ENCODE measurements around the gene LUZP1. TPM values are rescaled to one million over a fixed set of nuclear protein-coding genes. Genes with fewer than 3 reads are reported as not detected.

Gene LUZP1
- total RNA-seq, 2 donors from 2014 or later, result 43.5 to 49.4 TPM

DNA sequence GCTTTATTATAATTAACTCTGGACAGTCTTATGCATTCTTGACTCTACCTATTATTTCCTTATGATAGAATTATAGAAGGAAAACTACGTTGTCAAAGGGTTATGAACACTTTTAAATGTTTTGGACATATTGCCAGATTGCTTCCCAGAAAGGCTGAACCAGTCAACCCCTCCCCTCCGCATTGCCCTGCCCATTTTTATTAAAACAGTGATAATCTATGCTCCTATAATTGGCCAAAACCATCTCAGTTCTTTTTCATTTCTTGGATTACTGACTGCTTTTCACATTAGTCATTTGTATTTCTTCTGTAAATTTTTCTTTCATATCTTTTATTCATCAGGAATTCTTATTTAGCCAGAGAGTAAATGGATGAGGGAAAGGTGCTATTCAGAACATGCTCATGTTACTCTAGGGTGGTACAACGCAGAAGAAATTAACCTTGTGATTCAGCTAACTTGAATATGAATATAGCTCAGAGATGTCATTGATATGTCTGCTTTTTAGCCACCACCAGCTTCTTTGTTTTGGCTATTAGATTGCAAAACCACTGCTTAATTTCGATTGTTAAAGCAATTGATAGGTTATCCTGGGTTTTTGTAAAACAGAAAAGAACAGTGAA lies 117.3 kb downstream of the LUZP1 start:
- Histone ChIP-seq H3K4me3 (ENCODE audit: low read length) (no peak overlapping the region), H3K27me3 (ENCODE audit: control insufficient read depth, insufficient read depth, low read length, poor library complexity, severe bottlenecking) (no peaks in the 10 kb centered on the region), H3K27ac (ENCODE audit: low read depth, low read length) (no peak overlapping the region), H3K36me3 (ENCODE audit: control insufficient read depth, insufficient read depth, low read length) (peaks cover 65% of the 10 kb centered on the region), H3K9me3 (ENCODE audit: control insufficient read depth, low read length) (no peaks in the 10 kb centered on the region), H3K9ac (ENCODE audit: extremely low read depth, low read length, poor library complexity, severe bottlenecking) (no peak overlapping the region), H3K4me1 (ENCODE audit: control insufficient read depth, insufficient read depth, low read length) (no peaks in the 10 kb centered on the region)
- TF ChIP-seq, protein P1, sequence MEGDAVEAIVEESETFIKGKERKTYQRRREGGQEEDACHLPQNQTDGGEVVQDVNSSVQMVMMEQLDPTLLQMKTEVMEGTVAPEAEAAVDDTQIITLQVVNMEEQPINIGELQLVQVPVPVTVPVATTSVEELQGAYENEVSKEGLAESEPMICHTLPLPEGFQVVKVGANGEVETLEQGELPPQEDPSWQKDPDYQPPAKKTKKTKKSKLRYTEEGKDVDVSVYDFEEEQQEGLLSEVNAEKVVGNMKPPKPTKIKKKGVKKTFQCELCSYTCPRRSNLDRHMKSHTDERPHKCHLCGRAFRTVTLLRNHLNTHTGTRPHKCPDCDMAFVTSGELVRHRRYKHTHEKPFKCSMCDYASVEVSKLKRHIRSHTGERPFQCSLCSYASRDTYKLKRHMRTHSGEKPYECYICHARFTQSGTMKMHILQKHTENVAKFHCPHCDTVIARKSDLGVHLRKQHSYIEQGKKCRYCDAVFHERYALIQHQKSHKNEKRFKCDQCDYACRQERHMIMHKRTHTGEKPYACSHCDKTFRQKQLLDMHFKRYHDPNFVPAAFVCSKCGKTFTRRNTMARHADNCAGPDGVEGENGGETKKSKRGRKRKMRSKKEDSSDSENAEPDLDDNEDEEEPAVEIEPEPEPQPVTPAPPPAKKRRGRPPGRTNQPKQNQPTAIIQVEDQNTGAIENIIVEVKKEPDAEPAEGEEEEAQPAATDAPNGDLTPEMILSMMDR (conservative IDR thresholded peaks at IDR 0.05), result no peak
- Mint-ChIP-seq H3K9me3 (no peaks in the 10 kb centered on the region), H3K36me3 (ENCODE audit: low read depth) (peaks cover 38% of the 10 kb centered on the region), H3K27me3 (ENCODE audit: insufficient read depth) (no peaks in the 10 kb centered on the region), H3K4me1 (peaks cover 4% of the 10 kb centered on the region), H3K4me3 (no peak overlapping the region), H3K27ac (no peak overlapping the region)
- WGBS, 2 experiments (ENCODE audit: insufficient coverage in 1 of 2, insufficient read length in 1 of 2), result 87 to 88% methylated on average over 4 of the region's 4 CpGs
- DNase-seq, result no peak

DNA sequence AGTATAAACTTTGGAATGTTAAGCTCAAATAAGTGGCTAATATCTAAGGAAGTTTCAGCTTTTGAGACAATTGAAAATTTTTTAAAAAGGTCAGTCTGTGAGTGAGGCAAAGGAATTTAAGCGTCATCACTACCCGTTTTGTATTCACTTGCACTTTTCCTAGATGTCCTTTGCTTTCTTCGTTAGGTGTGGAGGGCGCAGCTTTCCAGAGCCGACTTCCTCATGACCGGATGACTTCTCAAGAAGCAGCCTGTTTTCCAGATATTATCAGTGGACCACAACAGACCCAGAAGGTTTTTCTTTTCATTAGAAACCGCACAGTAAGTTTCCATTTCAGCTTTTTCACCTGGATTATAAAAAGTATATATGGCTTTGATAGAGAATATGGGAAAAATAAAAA lies 118.5 kb downstream of the LUZP1 start:
- peaks cover 62% of the 10 kb centered on the region for H3K36me3 ChIP-seq (ENCODE audit: control insufficient read depth, insufficient read depth, low read length)
- WGBS, 2 experiments (ENCODE audit: insufficient coverage in 1 of 2, insufficient read length in 1 of 2), result 95 to 97% methylated on average over 6 of the region's 7 CpGs
- H3K27me3 Mint-ChIP-seq (ENCODE audit: insufficient read depth), result no peaks in the 10 kb centered on the region

DNA sequence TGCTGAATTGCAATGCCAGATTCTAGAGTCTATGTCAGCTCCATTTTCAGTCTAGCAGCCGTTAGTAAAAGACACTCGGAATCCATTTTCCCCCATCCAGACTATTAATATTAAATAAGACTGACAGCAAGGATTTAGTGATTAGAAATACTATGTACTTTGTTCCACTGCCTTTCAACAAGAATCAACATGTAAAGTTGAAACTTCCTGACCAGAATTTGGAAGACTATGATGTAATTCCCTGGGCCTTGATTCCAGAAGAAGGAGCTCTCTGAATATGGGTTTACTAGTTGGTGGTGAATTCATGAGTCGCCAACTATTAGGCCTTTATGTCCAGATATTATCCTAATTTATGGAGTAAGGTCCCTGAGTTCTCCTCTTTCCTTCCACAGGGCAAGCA lies 124.6 kb downstream of the LUZP1 start:
- Histone ChIP-seq H3K36me3 (ENCODE audit: control insufficient read depth, insufficient read depth, low read length) (peaks cover 33% of the 10 kb centered on the region), H3K27me3 (ENCODE audit: control insufficient read depth, insufficient read depth, low read length, poor library complexity, severe bottlenecking) (peaks cover 3% of the 10 kb centered on the region), H3K4me1 (ENCODE audit: control insufficient read depth, insufficient read depth, low read length) (peaks cover 6% of the 10 kb centered on the region), H3K9ac (ENCODE audit: extremely low read depth, low read length, poor library complexity, severe bottlenecking) (no peak overlapping the region), H3K27ac (ENCODE audit: low read depth, low read length) (no peak overlapping the region), H3K4me3 (ENCODE audit: low read length) (no peak overlapping the region), H3K9me3 (ENCODE audit: control insufficient read depth, low read length) (no peaks in the 10 kb centered on the region)
- Mint-ChIP-seq H3K4me1 (peaks cover 12% of the 10 kb centered on the region), H3K36me3 (ENCODE audit: low read depth) (peaks cover 13% of the 10 kb centered on the region), H3K4me3 (no peak overlapping the region), H3K9me3 (no peaks in the 10 kb centered on the region), H3K27ac (no peak overlapping the region), H3K27me3 (ENCODE audit: insufficient read depth) (no peaks in the 10 kb centered on the region)
- TF ChIP-seq, protein P1 (conservative IDR thresholded peaks at IDR 0.05), result no peak
- no peak for DNase-seq
- 95 to 100% methylated on average over 2 to 3 of the region's 3 CpGs for WGBS, 2 experiments (ENCODE audit: insufficient coverage in 1 of 2, insufficient read length in 1 of 2)

More for the DNA sequence above, 118.5 kb downstream of the LUZP1 start:
- Histone ChIP-seq H3K4me1 (ENCODE audit: control insufficient read depth, insufficient read depth, low read length) (no peaks in the 10 kb centered on the region), H3K27me3 (ENCODE audit: control insufficient read depth, insufficient read depth, low read length, poor library complexity, severe bottlenecking) (no peaks in the 10 kb centered on the region), H3K9me3 (ENCODE audit: control insufficient read depth, low read length) (no peaks in the 10 kb centered on the region), H3K9ac (ENCODE audit: extremely low read depth, low read length, poor library complexity, severe bottlenecking) (no peak overlapping the region), H3K27ac (ENCODE audit: low read depth, low read length) (no peak overlapping the region), H3K4me3 (ENCODE audit: low read length) (no peak overlapping the region)
- H3K27ac Mint-ChIP-seq, result no peak overlapping the region
- DNase-seq, result no peak
- no peak overlapping the region for H3K4me3 Mint-ChIP-seq
- no peaks in the 10 kb centered on the region for H3K9me3 Mint-ChIP-seq
- H3K4me1 Mint-ChIP-seq, result peaks cover 4% of the 10 kb centered on the region
- H3K36me3 Mint-ChIP-seq (ENCODE audit: low read depth), result peaks cover 32% of the 10 kb centered on the region
- TF ChIP-seq, protein P1 (conservative IDR thresholded peaks at IDR 0.05), result no peak
